Erythroblast (primary cell): Measurements from ENCODE around the gene LHPP.

Source experiments
- GATA1 ChIP-seq: IDR thresholded peaks from 2 replicates; pipeline ENCODE4 v1.6.1; 2011; ENCODE audit warnings: low read depth, mild to moderate bottlenecking, control low read depth, low read length, moderate library complexity
- POLR2A ChIP-seq: IDR thresholded peaks from 2 replicates; pipeline ENCODE4 v1.6.1; 2011; ENCODE audit warnings: mild to moderate bottlenecking, low read length

GRCh38 chr10:124486635-124487034, 25.0 kb downstream of the LHPP start:
- TF ChIP-seq POLR2A (no peak), GATA1 (no peak)
